NCI-H1930 (cell line): ENCODE measurements around the gene GABRA5.
"Not testable (repeated sequence)": the region's sequence is repeated elsewhere in the genome, so short reads cannot be mapped to it uniquely, and the experiment has no call there.

ENCODE experiments used
- DNase-seq, 2 experiments: peaks; one replicate each; lab custom pipeline; 2025; lab: John Stamatoyannopoulos, UW

Gene GABRA5

DNA sequence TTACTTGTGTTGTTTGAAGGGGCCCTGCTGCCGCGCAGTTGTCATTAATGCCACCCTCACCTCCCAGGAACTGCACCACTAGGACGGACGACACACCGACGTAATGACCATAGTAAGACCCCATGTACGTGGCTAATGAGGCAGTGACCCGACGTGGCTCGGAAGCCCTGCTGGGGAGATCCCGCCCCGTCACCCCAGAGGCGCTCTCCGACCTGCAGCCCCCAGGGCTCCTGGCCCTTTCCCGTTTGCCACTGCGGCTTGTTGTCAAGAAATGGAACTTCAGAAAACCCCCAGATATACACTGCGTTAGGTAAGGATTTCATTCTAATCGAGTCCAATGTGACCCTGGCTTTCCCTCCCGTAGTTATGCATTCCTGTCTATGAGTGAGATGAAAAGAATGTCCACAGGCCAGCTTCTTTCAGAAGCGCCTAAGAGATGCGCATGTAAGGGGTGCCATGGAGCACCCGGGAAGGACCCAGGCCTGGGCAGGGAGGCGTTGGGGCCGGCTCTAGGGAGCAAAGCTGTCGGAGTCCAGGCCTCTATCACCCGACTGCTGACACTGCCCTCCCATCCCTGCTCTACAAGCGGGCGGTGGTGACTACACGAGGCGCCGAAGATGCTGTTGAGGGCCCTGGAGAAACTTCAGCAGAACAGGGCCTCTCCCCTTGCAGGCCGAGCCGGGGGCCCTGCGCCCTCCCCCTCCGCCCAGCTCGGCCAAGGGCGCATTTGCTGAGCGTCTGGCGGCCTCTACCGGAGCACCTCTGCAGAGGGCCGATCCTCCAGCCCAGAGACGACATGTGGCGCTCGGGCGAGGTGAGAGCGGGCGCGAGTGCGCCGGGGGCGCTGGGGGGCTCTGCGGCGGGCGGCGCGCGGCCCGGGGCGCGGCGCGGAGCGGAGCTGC, at the start of gene GABRA5:
Gene GABRA5 (plus strand): TSS at position 765 of the 902 bp plus-strand sequence. CDS start 2,187 bp downstream, outside the sequence.
- DNase-seq, result peak; percentile 27 to 64

DNA sequence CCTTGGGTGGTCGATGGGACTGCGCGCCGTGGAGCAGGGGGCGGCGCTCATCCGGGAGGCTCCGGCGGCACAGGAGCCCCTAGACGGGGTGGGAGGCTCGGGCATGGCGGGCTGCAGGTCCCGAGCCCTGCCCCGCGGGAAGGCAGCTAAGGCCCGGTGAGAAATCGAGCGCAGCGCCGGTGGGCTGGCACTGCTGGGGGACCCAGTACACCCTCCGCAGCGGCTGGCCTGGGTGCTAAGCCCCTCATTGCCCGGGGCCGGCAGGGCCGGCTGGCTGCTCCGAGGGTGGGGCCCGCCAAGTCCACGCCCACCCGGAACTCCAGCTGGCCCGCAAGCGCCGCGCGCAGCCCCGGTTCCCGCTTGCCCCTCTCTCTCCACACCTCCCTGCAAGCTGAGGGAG, 35.7 kb upstream of the GABRA5 start:
- not testable (repeated sequence) for DNase-seq

DNA sequence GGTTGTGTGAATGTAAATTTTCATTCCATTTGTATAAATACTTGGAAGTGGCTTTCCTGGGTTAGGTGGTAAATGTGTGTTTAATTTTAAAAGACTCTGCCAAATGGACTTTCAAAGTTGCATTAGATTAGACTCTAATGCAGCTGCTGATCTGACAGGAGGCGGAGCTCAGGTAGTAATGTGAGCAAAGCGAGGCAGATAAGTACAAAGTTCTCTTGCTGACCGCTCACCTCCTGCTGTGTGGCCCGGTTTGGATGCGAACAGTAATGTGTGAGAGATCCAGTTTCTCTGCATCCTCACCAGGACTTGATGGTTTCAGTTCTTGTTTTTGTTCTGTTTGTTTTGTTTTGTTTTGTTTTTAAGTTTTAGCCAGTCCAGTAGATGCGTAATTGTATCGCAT, 34.9 kb upstream of the GABRA5 start:
- no peak for DNase-seq

DNA sequence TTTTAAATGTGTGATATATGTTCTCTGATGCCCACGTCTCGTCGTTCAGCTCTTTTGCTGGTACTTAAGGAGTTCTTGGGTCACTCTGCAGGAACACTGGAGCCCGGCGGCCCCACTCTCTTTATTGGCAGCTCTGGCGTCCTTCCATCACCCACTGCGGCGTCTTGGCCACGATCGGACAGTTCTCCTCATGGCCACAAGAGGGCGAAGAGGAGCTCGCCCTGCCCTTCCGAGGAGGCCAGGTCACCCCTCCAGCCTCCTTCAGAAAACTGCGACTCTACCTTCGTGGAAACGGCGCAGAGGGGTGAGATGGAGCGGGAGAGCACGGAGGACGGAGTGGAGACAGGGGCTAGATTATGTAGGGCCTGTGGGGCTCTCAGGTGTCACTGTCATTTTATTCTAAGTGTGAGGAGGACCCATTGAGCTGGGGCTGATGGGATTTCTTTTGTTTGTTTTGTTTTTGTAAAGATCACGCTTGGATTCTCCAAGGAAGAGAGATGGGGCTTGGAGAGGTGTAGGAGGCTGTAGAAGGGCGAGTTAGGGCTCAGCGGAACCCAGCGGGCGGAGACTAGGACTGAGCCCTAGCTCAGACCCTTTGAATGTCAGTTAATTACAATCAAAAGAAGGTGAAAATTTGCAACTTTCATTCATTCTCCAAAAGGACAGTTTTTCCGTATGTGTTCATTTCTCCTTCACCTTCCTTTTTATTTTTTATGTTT, 28.0 kb upstream of the GABRA5 start:
- DNase-seq, result no peak

DNA sequence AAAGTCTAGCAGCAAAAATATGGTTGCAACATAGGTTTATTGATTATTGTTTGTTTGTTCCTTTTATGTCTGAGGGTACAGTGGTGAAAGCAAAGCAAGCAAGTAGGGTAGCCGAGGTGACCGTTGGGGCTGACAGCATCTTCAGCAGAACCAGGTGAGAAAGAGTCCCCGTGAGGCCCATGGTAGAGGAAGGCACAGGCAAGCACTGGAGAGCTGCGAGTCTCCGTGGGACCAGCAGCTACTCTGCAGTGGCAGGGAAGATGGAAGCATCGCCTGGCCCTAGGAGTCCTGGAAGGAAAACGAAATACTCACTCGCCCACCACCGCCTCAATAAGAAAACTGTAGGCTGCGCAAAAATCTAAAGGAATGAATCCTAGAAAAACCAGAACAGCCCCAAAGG, 25.3 kb upstream of the GABRA5 start:
- no peak for DNase-seq

DNA sequence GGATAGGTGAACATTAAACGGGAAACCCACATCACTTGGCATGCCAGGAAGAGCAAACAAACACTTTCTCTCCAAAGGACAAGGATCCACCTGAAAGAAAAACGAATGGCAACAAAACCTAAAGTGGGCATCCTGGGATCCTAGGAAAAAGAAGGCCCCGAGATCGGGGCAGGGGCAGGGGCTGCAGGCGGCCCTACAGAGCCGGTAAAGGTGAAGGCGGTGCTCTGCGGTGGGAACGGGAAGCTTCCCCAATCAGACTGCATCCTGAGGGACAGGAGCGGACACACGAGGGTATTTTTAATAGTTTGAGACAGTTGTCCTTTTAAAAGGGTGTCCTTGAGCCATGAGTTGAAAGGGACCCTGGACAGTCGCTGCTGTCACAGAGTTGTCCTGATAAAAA, 24.9 kb upstream of the GABRA5 start:
- DNase-seq, result no peak

DNA sequence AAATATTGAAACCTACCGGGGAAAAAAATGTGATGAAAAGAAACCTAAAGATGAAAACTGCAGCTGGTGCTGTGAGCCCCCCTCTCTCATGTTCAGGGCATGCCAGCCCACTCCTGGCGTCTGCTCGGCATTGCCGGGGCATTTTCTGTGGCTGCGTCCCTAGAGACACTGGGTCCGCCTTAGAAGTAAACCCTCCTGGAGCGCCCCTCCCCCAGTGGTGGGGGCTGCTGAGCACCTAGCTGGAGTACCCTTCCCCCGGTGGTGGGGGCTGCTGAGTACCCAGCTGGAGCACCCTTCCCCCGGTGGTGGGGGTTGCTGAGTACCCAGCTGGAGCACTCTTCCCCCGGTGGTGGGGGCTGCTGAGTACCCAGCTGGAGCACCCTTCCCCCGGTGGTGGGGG, 24.5 kb upstream of the GABRA5 start:
- DNase-seq, result no peak

DNA sequence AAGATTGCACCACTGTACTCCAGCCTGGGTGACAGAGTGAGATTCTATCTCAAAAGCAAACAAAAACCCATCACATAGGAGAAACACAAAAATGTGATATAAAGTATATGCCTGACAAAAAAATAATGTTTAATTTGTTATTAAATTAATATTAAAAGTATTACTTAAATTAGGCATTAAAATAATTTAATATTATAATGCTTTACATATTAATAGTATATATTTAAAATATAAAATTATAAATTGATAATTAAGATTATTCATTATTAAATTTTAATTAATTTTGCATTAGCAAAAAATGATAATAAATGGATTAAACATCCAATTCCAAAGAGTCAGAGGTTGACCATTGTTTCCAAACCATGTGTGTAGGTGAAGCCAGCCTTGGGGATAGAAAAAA, 22.0 kb upstream of the GABRA5 start:
- DNase-seq, result no peak

DNA sequence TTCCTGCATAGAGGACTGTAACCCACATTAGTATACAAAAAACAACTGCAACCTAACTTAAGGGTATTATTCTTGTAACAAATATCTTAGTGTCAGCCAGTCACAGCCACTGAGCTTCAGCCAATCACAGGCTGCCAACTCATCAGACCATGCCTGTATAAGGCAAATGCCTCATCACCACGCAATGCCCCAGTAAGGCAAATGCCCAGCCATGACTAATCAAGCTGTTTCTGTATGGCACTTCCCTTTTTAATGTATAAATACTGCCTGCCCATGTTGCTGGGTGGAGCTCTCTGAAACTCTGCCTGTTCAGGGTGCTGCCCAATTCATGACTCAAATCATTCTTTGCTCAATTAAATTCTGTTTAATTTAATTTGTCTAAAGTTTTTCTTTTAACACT, 18.4 kb upstream of the GABRA5 start:
- DNase-seq, result no peak

DNA sequence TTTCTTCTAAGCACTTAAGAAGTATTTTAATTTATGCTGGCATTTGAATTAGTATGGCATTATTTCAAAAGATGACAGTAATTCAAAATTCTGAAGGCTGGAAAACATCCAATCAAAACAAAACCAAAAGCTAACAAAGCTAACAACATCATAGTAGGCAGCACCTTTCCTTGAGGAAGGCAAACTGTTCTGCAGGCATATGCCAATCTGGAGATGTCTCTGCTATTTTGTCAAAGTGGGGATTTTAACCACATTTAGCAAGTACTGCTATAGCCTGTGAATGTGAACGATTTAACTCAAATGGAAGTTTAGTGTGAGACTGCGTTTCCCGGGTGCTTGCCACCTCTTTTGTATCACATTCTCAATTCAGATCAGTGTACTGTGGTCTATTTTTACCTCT, 16.7 kb upstream of the GABRA5 start:
- no peak for DNase-seq

DNA sequence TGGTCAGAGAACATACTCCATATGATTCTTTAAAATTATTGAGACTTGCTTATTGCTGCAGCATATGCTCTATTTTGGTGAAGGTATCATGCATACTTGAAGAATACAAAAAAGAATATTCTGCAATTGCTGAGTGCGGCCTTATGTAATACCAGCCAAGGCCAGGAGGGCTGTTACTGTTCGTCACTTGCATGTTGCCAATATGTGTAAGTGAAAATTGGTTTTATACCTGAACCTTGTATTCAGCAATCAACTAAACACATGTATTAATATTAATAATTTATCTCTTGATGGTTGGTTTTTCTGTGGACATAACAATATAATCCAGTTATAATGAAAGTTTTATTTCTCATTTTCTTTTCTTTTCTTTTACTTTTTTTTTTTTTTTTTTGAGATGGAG, 13.9 kb upstream of the GABRA5 start:
- no peak for DNase-seq

DNA sequence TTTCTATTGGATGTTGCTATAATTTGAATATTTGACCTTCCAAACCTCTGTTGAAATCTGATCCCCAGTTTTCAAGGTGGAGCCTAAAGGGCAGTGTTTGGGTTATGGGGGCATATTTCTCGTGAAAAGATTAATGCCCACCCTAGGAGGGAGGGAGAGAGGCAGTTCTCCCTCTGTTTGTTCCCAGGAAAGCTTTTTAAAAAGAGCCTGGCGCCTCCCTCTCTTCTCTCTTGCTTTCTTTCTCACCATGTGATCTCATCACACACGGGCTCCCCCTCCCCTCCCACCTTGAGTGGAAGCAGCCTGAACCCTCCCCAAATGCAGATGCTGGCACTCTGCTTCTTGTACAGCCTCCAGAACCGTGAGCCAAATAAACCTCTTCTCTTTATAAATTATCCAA, 12.4 kb upstream of the GABRA5 start:
- DNase-seq, result no peak

DNA sequence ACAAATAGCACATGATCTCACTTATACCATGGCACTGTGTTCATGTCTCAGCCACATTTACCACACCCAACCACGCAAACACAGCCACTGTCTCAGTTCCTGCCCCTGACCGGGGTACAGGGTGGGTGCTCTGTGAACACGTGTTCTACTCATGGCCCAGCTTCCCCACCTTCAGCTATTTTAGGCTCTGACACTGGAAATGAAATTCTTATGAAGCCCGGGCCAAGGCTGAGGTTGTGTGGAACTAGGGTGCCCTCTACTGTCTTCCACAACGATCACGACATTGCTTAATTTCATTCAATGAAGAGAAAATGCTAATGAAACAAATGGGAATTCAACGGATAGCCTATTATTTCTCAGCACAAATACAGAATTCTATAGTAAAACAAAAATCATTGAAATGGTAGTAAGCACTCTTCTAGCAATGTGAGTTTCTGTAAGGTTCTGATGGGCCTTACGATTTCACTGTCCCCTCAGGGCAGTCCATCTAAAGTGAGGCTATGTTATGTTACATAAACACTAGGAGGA, 2.1 kb upstream of the GABRA5 start:
- peak in 1 of 2 experiments; percentile 8 for DNase-seq

DNA sequence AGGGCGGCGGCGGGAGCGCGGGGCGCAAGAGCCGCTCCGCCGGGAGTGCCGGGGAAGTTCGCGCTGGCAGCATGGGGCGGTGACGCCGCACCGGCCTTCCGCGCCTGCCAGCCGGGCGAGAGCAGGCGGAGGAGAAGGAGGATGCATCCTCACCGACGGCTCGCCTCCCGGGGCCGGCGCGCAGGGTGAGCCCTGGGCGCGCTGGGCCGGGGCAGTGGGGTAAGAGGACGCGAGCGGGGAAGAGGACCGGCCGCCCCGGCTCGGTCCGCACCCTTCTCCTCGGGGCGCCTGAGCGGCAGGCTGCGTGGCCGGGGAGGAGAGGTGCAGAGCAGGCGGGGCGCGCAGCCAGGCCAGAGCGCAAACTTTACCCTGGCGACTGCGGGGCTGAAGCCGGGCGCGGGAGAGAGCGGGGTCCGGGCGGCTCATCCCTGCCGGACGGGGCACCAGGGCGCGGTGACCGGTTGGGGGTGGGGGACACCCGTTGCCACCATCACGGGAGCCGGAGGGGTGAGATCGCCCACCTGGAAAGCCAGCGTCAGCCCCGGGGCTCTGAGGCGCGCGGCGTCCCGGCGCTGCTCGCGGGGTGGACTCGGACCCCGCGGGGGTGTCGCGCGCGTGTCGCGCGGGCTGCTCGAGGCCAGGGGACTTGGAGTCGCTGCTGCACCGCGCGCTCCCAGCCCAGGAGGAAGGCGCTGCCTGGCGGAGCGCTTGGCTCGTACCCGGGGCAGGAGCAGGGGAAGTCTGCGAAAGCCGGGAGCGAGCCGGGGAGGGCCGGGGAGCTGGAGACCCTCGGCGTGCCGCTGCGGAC, 542 bp downstream of the GABRA5 start:
- peak in 1 of 2 experiments; percentile 1 for DNase-seq

DNA sequence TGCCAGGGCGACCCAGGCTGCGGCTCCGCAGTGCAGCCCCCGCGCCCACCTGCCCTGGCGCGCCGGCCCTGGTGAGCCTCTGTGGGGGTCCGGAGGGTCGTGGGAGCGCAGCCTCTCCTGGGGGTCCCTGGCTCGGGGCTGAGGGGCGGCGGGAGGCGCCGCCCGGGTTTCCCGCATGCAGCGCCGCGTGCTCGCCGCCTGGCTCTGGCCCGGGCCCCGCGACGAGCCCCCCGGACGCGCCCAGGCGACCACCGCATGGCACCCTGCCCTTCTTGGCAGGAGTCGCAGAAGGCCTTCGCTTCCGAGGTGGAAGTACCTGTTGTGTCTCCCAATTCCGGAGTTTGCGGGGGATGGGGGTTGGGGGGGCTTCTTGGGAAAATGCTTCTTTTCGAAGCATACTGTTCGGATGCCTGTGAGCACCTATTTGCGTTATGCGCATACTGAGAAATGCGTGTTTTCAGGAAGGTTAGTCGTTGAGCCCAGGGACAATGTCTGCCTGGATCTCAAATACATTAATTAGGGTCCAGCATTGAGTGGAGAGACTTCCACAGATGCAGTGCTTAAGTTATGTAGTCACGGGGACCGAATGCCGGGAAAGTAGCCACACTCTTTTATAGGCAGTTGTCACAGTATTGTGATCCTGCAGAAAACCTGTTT, 1.3 kb downstream of the GABRA5 start:
- no peak for DNase-seq

DNA sequence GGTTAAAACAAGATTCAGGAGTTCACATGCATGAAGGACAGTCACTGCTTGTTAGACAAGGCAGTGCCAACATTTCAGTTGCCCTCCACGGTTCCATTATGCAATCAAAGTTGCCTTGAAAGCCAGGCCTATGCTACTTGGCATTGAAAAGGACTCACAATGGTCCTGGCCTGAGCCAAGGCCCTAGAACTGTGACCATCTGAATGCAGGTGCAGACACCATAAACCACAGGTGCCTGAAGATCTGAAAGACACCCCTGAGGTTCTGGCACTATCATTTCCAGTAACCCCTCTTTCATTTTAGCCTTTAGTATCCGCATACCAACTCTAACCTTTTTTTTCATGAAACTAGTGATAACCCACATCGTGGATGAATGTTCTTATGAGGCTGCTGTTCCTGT, 2.8 kb downstream of the GABRA5 start:
- DNase-seq, result no peak

DNA sequence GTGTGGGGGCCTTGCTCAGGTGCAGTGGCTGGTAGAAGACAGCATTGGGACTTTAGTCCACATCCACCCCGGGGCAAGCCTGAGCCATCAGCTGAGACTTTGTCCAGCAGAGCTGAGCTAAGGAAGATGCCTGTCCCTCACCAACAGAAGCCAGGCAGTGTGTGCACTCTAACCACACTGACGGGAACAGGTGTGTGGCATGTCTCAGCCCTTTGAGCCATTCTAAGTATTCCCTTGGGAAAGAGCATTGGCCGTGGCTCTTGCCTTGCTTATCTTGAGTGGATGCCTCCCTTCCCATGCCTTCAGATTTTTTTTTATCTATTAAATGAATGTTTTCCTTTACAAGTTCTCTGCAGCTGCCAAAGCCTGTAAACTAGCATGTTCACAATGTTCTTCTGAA, 3.5 kb downstream of the GABRA5 start:
- no peak for DNase-seq

DNA sequence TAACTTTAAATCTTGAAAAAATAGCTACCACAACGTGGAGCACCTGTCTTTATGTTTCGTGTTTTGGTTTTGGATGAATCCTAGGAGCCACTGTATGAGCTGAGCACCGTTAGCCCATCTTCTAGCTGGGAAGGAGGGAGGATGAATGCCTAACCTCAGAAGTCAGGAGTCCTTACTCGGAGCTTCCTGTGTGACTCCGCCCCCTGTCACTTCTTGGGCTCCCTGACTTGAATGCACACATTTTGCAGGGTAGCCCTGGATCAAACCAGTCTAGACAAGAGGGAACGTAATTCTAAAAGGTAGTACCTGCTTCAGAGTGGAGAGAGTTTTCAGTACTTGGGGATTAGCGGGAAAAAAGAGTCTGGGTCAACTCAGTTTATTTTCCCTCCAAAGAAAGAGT, 5.3 kb downstream of the GABRA5 start:
- DNase-seq, result no peak

DNA sequence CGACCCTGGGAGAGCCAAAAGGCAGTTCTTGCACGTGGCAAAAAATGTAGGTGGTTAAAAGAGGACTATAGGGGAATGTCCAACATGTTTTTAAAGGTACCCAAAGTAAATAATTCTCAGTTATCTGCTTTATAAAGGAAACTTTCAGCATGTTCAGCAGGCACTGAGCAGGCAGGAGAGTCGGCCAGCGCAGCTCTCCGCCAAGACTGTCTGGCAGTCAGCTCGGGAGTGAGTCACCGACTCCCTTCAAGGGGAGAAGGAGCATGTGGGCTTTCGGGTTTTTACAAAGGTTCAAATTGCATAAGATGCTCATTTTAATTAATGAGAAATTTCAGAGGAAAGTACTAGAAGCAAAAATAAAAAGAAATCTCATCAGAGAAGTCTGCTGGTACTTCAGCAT, 7.0 kb downstream of the GABRA5 start:
- no peak for DNase-seq

DNA sequence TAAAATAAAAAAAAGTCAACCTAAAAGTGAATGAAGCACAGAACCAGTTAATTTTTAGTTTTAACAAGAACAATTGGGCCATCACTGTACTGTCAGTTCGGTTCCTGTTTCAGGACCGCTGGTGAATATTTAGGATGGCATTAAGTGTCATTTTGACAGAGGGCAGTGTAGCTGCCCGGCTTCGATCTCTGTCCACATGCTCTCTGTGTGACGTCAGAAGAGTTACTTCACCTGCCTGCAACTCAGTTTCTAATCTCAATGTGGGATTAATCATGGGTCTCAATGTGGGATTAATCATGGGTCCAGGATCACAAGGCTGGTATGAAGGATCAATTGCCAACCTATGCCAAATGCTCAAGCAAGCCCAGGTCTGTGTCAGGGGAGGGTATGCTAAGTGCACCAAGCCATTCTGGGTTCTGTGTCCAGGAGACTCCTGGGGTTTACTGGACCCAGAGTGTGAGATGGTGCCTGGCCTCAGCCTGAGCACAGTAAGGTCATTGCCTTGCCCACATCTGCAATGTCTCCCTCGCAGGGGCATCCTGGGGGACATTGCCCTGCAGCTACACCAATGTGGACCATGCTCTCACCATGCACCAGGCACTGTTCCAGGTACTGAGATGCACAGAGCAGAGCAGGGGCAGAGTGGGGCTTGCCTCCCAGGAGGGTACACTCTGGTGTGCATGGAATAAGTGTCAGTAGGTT, 8.1 kb downstream of the GABRA5 start:
- no peak for DNase-seq

DNA sequence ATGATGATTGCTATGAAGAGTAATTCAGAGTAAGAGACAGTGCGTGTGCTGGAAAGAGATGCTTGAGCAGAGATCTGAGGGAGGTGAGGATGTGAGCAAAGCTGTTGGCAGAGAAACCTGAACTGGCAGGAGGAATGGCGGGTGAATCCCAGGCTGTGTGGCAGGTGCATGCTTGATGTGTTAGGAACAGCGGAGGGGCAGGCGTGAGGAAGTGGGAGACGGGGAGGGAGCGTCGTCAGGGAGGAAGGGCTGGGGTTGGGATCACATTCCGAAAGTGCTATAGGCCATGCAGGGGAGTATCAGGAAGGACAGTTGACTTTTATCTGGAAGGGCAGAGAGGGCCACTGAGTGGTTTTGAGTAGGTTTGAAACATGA, 8.6 kb downstream of the GABRA5 start:
- no peak for DNase-seq
